ENCODE measurements around the gene CINP. TPM values are rescaled to one million over a fixed set of nuclear protein-coding genes. Genes with fewer than 3 reads are reported as not detected.
A peak's percentile ranks its signal among the peaks of the same experiment; 100 is the strongest.

Gene CINP
- total and polyA plus RNA-seq, 9 of the 15 experiments (the other 6 are each of a cell fraction or from before 2014, with no cell fraction given), result 36.3 to 63.2 (median 43.7) TPM

- FAIRE-seq (no peak), ATAC-seq (no peak), DNase-seq (ENCODE audit: extremely low read depth in 1 of 4, low spot score in 3 of 4) (peak in 2 of 4 experiments; percentile 16 to 18)
- Histone ChIP-seq H3K79me2 (ENCODE audit: control insufficient read depth, insufficient read depth, low read length) (no peaks in the 10 kb centered on the region), H3K4me3 (no peak overlapping the region), H3K36me3 (ENCODE audit: control insufficient read depth, insufficient read depth, low read length) (no peaks in the 10 kb centered on the region; the same call in 2 of the 3 replicates), H3K9me1 (ENCODE audit: control insufficient read depth, insufficient read depth, low read length) (no peaks in the 10 kb centered on the region), H3K4me1 (replicated peaks in 1 of 2; ENCODE audit: control insufficient read depth in 2 of 2, insufficient read depth in 2 of 2, low read length in 2 of 2) (no peaks in the 10 kb centered on the region; a peak in 1 of 5 replicates), H3K9ac (ENCODE audit: insufficient read depth in 1 of 2, low read depth in 2 of 2, low read length in 2 of 2) (no peak overlapping the region), H4K20me1 (replicated peaks; ENCODE audit: control insufficient read depth, insufficient read depth, low read length) (no peaks in the 10 kb centered on the region), H3K9me3 (replicated peaks; ENCODE audit: control insufficient read depth, insufficient read depth, low read depth, low read length) (no peaks in the 10 kb centered on the region), H2AFZ (ENCODE audit: low read depth, low read length) (no peak overlapping the region), H3K4me2 (ENCODE audit: insufficient read depth, low read length) (no peak overlapping the region), H3K27me3 (ENCODE audit: control insufficient read depth in 2 of 2, insufficient read depth in 2 of 2, low read length in 2 of 2) (no peaks in the 10 kb centered on the region), H3K27ac (ENCODE audit: extremely low read depth, low read depth, low read length) (no peak overlapping the region)
- CTCF ChIA-PET (ENCODE audit: low intra/inter-chr PET ratio), result no interaction called here
- TF ChIP-seq EWSR1 (IDR thresholded peaks at IDR 0.05; ENCODE audit: borderline replicate concordance, low read depth, partially characterized antibody) (no peak), NFIC (IDR thresholded peaks at IDR 0.05) (peak; percentile 97), NFIX (CRISPR knock-in tag; IDR thresholded peaks at IDR 0.05; ENCODE audit: low read depth) (peak; percentile 87)
- POLR2A ChIA-PET, result interaction anchor here (0.6 kb wide), 1 partner anchor 42 kb away, joined by 3 read pairs; no protein-coding TSS in a partner anchor
- intact Hi-C loops (cut with micrococcal nuclease), result no loop called here
- in situ Hi-C loops (cut with MboI), result no loop called here
- no TSS peak for BruUV-seq (replicated peaks)
Observed at GRCh38 chr14:102377696-102378095, 15.0 kb upstream of the CINP start.

GRCh38 chr14:102375119-102375518, 12.4 kb upstream of the CINP start:
- DNase-seq (ENCODE audit: extremely low read depth in 1 of 4, low spot score in 3 of 4), result no peak
- POLR2A ChIA-PET, result interaction anchor here (0.5 to 2.6 kb wide), 3 partner anchors 12 to 133 kb away, joined by 3 to 9 read pairs (median 4); partner anchors contain the start of genes CINP and TECPR2
- no peak for TF ChIP-seq DEAF1 (CRISPR knock-in tag; IDR thresholded peaks at IDR 0.05)
- TF ChIP-seq HDAC1 (IDR thresholded peaks at IDR 0.05), result no peak
- no peak for TF ChIP-seq KLF6 (CRISPR knock-in tag; IDR thresholded peaks at IDR 0.05; ENCODE audit: borderline replicate concordance)
- TF ChIP-seq CBX8 (IDR thresholded peaks at IDR 0.05; ENCODE audit: borderline replicate concordance, extremely low read depth, low read depth, low read length, poor library complexity, severe bottlenecking), result no peak
- TF ChIP-seq POLR2G (IDR thresholded peaks at IDR 0.05; ENCODE audit: low read depth, low read length), result no peak
- in situ Hi-C loops (cut with MboI) (no loop called here), intact Hi-C loops (cut with micrococcal nuclease) (no loop called here)
- H4K20me1 ChIP-seq (replicated peaks; ENCODE audit: control insufficient read depth, insufficient read depth, low read length), result no peaks in the 10 kb centered on the region
- no peak for FAIRE-seq
- no peak overlapping the region for H2AFZ ChIP-seq (ENCODE audit: low read depth, low read length)
- no peak overlapping the region for H3K27ac ChIP-seq (ENCODE audit: extremely low read depth, low read depth, low read length)
- no peaks in the 10 kb centered on the region for H3K79me2 ChIP-seq (ENCODE audit: control insufficient read depth, insufficient read depth, low read length)
- no peak overlapping the region for H3K4me3 ChIP-seq
- WGBS (ENCODE audit: insufficient coverage, low coverage, missing lambda C conversion rate), result 54% methylated on average over 3 of the region's 5 CpGs
- BruUV-seq (replicated peaks), result no TSS peak
- no peaks in the 10 kb centered on the region for H3K9me1 ChIP-seq (ENCODE audit: control insufficient read depth, insufficient read depth, low read length)
- no peak overlapping the region for H3K9ac ChIP-seq (ENCODE audit: insufficient read depth in 1 of 2, low read depth in 2 of 2, low read length in 2 of 2)
- H3K27me3 ChIP-seq (ENCODE audit: control insufficient read depth in 2 of 2, insufficient read depth in 2 of 2, low read length in 2 of 2), result no peaks in the 10 kb centered on the region
- no peaks in the 10 kb centered on the region; a peak in 1 of 5 replicates for H3K4me1 ChIP-seq (replicated peaks in 1 of 2; ENCODE audit: control insufficient read depth in 2 of 2, insufficient read depth in 2 of 2, low read length in 2 of 2)
- H3K9me3 ChIP-seq (replicated peaks; ENCODE audit: control insufficient read depth, insufficient read depth, low read depth, low read length), result no peaks in the 10 kb centered on the region
- no peak overlapping the region for H3K4me2 ChIP-seq (ENCODE audit: insufficient read depth, low read length)
- no peak for ATAC-seq
- CTCF ChIA-PET (ENCODE audit: low intra/inter-chr PET ratio), result no interaction called here
- no peaks in the 10 kb centered on the region; the same call in 2 of the 3 replicates for H3K36me3 ChIP-seq (ENCODE audit: control insufficient read depth, insufficient read depth, low read length)
